T-helper 2 cell treated with Interferon-gamma antibody and Interleukin-4, amounts not matched to agents 100 ng/mL and 5 ng/mL, for 36 hours (primary cell): ENCODE measurements around the gene ZAP70. TPM values are rescaled to one million over a fixed set of nuclear protein-coding genes. Genes with fewer than 3 reads are reported as not detected.
"Not testable (repeated sequence)": the region's sequence is repeated elsewhere in the genome, so short reads cannot be mapped to it uniquely, and the experiment has no call there.

Experiments used
- intact Hi-C: fragments of 100-400 bp; cut with micrococcal nuclease; formaldehyde crosslinking; loops from one replicate; pipeline ENCODE4 v1.15.1; 2023
- total RNA-seq: library from RNA; stranded (reverse); gene quantifications from 2 replicates; pipeline ENCODE4 v1.2.3, GENCODE V29; 2022

The ZAP70 gene
- total RNA-seq, 1 donor from 2014 or later: 294 TPM

DNA sequence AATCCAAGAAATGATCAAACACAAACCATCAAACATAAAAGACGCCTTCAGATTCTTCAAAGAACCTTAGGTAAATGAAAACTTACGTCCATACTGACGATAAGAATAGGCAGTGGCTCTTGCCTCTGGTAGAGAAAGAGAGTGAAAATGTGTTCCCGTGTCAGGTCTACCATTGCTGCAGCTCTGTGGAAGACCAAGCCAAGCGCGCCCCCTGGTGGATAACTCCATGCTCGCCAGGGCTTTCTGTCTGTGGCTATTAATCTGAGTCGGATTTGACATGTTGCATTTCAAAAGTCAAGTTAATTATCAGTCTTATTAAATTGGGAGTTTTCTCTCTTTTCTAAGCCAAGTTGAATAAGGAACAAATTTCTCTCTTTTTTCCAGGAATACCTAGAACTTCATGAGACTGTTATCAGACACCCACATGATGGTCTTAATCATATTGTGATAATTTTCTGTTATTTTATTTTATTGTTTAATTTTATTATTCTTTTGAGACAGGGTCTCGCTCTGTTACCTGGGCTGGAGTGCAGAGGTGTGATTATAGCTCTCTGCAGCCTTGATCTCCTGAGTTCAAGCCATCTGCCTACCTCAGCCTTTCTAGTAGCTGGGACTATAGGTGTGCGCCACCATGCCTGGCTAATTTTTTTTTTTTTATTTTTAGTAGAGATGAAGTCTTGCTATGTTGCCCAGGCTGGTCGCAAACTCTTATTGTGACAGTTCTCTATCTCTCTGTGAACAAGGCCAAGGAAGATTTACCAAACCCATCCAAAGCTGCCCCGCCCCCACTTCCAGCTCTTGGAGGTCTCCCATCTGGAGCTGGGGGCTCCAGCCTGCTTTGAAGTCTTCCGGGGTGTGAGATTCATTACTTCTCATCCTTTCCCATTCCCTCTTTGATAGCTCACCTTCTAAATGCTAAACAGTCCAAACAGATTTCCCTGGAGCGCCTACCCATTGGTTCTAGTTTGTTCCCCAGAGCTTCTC, 15.8 kb upstream of the ZAP70 start:
- intact Hi-C loops: loop anchor here (1.0 to 5.0 kb wide), 3 partner anchors 33 to 107 kb away; partner anchors contain the start of genes ACTR1B and COX5B

DNA sequence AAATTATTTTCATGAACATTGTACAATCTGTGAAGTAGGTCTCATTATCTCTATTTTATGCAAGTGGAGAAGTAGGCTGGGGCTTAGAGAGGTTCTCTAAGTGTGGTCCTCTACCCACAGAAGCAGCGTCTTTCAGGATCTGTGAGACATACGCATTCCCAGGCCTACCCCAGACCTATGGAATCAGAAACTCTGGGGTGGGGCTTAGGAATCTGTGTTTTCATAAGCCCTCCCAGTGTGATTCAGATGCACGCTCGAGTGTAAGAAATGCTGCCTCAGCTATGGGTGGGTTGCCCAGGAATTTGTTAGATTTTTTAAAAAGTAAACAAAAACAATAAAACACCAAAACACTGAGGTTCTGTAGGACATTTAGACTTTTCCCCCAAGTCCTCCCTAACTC, 14.8 kb upstream of the ZAP70 start:
- intact Hi-C loops: loop anchor here (5.0 kb wide), 1 partner anchor 51 kb away; the partner anchor contains the start of gene COX5B

DNA sequence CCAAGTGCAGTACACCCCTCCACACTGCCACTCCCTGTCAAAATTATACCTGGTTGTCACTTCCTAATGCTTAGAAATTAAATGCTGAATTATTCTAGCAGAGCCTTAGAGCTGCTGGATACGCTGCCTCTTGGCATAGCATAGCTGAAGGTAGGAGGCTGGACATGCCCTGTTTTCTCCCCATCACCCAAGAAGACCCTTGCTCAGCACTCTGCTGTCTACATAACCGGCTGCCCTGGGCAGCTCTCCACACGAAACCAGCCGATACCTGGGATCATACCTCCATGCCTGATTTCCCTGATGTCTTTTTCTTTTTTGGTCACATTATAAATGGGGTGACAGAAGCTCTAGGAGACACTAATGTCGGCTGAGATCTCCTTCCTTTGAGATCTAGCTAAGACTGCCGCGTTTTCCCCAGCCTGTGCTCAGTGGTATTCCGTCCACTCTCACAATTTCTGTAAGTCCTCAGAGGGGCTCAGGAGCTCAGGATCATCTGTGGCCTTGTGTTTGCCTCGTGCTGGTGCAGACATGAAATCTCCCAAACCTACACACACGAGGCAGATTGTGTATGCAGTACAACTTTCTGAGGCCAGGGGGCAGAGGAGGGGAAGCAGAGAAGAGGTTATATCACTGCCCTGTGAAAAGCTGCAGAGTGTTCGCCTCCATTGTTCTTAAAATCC, 13.5 kb upstream of the ZAP70 start:
- intact Hi-C loops: loop anchor here (2.0 to 5.0 kb wide), 3 partner anchors 49 to 685 kb away; partner anchors contain the start of gene COX5B

DNA sequence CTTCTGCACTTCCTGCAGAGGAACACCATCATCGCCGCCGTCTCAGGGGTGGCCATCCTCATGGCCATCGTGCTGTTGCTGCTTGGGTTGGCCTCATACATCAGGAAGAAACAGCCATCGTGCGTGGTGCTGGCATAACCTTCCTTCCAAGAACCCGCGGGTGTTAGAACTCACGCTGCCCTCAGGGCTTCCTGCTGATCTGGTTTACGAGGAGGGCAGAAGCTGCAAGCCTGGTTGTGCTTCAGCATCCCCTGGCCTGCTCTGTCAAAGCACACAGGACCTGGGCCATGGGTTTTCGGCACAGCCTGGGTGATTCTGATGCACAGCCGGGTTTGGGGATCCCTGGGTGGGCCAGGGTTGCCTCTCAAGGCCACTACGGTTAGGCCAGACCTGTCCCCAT, 12.2 kb upstream of the ZAP70 start:
- intact Hi-C loops: loop anchor here (2.0 kb wide), 2 partner anchors 48 to 684 kb away; no protein-coding TSS in a partner anchor

DNA sequence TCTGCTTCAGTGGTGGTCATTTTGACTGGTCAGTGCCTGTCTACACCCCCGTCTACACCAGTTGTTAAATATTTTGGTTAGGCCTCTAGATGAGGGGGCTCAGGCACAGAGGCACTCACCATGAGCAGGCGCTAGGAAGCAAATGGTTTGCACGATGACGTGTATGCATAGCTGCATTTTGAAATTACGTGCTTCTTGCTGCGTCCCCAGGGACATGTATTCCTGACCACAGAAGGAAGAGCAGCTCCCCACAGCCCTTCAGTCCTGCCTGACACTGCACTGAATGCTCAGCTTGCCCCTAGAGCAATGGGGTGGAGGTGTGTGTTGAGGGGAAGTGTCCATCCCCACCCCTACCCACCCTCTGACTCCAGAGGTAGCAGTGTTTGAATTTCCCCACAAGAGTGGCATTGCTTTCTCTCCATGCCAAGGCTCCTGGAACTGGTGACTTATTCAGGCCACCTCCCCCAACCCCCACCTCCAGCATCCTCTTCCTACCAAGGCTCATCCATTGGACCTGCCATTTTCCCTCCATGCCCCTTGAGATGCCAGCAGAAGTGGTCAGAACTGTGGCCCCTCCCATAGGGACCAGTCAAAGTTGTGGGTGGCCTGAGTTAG, 11.4 kb upstream of the ZAP70 start:
- intact Hi-C loops: loop anchor here (2.0 kb wide), 2 partner anchors 47 to 683 kb away; no protein-coding TSS in a partner anchor

DNA sequence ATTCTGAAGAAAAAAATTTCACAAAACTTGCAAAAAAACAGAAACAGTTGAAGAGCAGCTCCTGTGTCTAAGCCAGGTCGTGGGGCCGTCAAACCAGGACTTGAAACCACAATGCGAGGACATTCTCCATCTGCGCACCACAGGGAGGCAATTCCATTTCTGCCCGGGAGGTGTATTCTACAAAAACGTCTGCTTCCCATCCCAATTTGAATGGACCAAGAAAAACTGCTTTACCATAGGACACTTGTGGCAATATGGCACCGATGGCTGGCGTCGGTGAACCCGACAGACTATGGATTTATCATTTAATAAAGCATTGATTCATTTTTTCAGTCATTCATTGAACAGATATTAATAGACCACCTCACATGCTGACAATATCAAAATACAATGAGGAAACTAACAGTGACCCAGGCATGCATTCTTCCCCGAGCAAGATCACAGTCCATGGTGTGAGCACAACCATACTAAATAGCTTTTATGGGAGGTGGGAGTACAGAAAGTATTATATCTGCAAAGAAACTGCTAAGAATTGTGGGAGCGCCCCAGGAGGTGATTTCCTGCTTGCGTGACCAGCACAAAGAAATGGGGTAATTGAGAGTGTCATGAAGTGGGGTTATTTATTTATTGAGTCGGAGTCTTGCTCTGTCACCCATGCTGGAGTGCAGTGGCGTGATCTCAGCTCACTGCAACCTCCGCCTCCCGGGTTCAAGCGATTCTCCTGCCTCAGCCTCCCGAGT, 10.5 kb upstream of the ZAP70 start:
- intact Hi-C loops: no loop called here

DNA sequence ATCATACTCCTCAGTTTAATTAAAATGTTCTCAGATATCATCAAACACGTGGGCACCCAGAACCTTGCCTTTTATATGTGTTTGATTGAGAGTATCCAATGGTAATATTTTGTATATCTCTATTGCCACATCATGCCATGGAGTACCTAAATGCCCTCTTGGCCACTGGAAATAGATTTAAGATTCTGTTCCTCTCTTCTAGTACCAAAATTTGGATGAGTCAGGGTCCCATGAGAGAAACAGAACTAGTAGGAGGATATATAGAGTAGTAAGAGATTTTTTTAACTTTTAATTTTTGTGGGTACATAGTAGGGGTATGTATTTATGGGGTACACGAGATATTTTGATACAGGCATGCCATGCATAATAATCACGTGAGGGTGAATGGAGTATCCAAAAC, 9.6 kb upstream of the ZAP70 start:
- intact Hi-C loops: no loop called here

DNA sequence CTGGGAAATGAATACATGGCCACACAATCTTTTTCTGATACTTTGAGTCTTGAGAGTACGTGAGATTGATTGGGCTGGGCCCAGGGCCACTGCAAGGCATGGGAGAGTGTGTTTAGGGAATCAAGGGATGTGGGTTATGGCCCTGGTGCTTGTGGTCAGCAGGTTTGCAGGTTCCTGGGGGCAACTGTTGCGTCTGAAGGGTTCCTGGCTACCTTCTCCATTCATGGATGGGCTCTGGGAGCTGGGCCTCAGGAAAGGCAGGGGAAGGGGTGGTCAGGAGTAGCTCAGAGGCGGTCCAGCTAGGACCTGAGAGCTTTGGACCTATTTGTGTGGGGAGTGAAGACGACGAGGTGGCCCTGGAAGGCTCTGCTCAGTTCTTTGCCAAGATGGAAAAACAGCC, 8.4 kb upstream of the ZAP70 start:
- intact Hi-C loops: no loop called here

DNA sequence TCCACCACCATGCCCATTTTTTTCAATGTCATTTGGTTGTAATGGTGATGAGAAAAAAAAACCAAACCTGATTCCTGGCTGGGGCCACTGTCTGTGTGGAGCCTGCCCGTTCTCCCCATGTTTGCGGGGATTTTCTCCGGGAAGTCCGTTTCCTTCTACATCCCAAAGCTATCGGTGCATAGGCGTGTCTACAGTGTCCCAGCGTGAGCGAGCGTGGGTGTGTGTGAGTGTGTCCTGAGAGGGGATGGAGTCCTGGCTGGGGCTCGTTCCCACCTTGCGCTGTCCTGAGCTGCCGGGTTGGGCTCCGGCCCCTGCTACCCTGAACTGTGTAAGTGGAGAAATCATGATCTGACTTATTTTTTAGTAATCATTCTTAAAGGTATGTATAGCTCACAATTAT, 7.3 kb upstream of the ZAP70 start:
- intact Hi-C loops: no loop called here

DNA sequence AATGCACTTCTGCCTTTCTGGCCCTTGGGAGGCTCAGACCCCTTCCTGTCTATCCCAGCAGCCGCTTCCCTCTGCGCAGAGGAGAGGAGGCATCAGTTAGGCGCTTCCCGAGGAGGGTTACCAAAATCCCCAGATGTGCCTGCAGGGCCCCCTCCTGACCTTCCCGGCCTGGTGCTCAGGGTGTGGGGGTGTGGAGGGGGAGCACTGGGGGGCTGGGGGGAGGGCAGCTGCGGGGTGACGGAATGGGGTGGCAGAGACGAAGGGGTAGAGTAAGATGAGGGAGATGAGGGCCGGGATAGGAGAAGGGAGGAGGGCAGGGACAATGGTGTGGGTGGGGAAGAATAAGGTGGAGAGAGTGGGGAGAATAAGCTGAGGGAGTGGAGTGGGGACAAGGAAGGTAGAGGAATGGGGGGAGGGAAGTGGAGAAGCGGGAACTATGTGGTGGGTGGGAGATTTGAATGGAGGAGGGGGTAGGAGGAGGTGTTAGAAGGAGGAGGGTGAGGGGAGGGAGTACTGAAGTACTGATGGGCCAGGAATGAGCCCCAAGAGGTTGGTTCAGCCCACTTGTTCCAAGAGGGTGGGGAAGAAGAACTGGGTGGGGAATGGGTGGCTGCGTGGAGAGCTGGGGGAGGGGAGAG, 6.5 kb upstream of the ZAP70 start:
- intact Hi-C loops: no loop called here

DNA sequence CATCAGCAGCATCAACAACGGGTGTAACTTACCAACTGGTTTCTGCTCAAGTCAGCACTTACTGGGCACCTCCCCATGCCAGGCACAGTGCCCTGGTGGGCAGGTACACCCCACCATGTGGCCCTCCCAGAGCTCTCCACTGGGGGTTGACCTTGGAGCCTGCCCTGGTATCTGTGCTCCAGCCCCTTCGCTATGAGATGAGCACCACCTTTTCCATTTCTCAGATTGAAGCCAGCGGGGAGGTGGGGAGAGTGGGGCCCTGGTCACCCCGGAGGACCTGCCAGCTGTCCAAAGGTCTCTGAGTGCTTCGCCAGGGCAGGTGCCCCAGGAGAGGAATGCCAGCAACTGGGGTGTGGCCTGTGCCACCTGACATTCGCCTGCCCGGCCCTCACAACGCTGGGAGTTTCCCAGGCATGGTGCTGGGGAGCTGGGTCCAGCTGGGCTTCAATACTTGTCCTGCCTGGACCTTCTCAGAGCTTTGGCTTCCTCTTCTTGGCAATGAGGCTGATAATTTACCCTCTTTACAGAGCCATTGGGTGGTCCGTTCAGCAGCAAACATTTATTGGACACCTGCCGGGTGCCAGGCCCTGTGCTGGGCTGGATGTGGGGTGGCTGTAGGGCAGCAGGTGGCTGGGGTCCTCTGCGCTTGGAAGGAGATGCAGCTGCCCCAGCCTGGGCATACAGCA, 5.9 kb upstream of the ZAP70 start:
- intact Hi-C loops: no loop called here

DNA sequence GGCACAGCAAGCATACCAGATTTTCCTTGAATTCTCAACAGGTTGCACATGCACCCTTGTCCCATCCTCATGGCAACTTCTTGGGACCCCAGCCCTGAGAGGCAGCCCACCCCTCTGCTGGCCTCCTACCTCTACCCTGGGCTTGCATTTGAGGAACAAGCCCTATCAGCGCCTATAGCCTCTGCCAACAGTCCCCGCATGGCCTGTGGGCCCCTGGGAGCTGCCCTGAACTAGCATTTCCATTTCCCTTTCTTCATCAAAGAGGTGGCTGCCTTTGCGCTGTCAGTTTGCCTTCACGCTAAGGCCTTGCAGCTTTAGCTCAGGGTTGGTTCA, 5.4 kb upstream of the ZAP70 start:
- intact Hi-C loops: no loop called here

DNA sequence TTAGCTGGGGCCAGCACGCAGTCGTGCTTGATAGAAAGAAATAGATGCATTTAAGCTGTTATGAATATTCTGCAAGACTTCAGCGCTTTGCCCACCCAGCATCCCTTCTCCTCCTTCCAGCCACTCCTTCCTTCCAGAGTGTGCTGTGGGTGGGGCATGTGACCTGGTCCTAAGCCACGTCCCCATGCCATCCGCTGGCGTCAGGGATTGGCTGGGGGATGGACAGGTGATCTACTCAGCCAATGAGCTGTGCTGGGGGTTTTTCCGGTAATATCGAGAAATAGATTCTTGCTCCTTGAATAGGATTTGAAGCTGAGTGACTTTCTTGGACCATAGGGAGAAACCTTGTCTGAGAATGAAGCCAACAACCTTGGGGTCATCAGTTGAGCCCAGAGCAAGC, 4.8 kb upstream of the ZAP70 start:
- intact Hi-C loops: no loop called here

DNA sequence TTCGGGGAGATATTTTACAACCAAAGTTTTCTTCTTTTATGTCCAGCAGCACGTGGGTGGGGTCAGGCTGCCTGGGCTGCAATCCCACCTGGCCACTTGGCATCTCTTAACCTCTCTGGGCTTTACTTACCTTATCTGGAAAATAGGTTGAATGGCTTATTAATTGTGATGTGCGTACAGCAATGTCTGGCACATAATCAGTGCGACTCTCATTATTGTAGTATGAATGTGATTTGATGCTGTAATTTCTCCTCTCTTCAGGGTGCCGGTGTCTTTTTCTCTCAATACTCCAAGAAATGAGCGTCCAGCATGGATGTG, 2.0 kb upstream of the ZAP70 start:
- intact Hi-C loops: no loop called here

DNA sequence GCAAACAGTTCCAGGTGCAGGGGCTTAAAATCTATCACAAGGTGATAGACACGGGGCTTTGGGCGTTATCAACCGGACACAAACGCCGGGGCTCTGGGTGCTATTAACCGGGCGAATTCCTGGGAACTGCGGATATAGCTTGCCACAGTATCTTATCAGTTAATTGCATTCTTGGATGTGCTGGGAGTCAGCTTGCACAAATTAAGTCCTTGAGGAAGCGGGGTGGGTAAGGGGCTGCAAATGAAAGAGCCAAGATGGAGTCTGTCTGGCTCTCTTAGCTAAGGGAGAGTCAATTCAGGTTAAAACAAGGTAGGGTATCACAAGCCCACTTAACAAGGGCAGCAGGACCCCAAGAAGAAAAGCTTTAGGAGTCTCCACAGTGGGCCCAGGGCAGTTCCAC, 1.2 kb upstream of the ZAP70 start:
- intact Hi-C loops: not testable (repeated sequence)

DNA sequence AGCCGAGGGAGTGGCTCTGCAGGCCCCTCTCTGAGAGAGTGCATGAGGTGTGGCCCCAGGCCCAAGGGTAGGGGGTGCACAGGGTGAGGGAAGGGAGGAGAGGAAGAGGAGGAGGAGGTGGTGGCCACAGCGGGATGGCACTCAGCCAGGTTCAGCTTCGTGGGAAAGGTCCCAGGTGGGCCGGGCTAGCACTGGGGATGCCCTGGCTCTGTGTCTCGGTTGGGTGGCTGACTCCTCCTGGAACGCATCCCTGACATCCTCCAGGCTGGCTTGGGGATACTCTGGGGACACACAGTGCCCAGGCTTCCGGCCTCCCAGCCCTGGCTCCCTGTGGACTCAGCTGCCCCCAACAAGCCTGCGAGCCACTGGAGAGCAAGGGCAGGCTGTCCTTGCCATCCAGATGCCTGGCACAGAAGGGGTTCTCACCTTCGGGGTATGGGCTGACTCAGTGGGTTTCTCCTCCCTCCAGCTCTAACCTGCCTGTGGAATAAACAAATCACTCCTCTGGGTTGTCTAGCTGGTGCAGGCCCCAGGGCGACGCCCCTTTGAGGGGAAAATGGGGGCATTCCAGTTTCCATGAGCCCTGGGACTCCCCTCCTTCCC, 582 bp upstream of the ZAP70 start:
- intact Hi-C loops: no loop called here

DNA sequence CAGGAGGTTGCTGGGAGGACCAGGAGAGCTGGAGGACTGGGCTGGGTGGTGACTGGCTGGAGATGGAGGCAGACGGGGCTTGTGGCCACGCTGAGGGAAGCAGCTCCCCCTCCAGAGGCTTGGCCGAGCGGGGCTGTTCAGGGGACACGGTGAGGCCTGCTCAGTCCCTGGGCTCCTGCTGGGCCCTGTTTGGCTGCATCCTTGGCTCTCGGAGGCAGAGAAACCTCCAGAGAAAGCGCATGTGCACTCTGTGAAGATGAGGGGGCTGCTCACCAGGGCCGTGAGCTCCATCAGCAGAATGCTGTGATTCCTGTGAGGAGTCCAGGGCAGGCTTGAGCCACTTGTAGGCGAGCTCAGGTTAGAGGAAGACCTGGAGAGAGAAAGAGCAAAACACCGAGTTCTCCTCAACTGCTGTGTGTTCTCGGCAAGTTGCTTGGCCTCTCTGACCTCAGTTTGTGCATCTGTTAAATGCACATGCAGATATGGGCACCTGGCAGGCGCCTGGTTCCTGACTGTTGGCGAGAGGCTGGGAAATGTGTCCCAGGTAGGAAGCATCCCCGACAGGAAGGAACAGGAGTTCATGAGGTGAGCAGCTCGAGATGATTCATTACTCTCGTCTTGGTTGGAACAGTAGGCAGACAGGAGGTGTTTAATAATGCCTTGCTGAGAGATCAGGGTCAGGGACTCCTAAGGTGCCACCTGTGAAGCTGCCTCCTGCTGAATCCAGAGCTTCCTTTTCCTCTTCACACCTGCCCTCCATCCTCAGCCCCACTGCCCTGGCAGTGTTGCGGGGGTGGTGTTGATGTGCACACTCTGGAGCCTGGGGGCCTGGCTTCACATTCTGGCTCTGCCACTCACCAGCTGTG, 941 bp downstream of the ZAP70 start:
- intact Hi-C loops: no loop called here

DNA sequence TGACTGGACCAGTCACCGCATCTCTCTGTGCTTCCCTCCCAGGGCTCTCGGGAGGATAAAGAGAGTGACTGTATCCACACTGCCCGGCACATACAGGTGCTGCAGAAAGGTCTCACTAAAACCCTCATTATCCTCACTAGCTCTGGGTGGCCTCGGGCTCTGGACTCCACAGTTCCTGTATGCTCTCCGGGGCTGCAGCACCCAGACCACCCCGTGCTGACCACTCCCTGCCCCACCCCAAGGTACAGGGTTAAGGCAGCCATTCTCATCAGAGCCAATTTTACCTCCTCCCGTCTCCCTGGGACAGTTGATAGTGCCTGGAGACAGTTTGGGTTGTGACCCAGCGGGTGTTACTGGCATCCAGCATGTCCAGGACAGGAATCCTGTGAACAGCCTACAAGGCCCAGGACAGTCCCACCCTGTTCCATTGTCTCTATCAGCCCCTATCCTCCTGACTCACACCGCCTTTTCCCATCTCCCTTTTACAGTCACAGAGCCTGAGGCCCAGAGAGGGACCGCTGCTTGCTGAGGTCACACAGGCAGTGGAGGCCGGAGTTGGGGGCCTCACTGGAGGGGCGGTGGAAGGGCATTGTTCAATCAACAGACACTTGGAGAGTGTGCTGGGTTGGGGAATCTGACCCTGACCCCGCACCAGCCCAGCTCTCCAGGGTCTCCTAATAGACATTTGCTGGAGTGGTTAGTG, 1.7 kb downstream of the ZAP70 start:
- intact Hi-C loops: no loop called here
